IPS-20b (cell line): ENCODE results near the gene RPL10.

Experiments used
- H3K27ac ChIP-seq: one replicate; pipeline ENCODE4 v1.5.1; 2013; ENCODE audit warnings: low read length
- H3K27me3 ChIP-seq: 2 replicates; pipeline ENCODE4 v1.6.1; 2013; ENCODE audit warnings: mild to moderate bottlenecking, low read length, inconsistent platforms; ENCODE audit not compliant: insufficient read depth
- H3K36me3 ChIP-seq: 2 replicates; pipeline ENCODE4 v1.6.1; 2013; ENCODE audit warnings: low read depth, mild to moderate bottlenecking, inconsistent platforms, low read length, moderate library complexity; ENCODE audit not compliant: insufficient read depth
- H3K4me1 ChIP-seq: 2 replicates; pipeline ENCODE4 v1.6.1; 2013; ENCODE audit warnings: mild to moderate bottlenecking, control low read depth, inconsistent platforms, low read length, moderate library complexity; ENCODE audit not compliant: insufficient read depth
- H3K4me3 ChIP-seq: 2 replicates; pipeline ENCODE4 v1.5.1; 2013; ENCODE audit warnings: mild to moderate bottlenecking, low read length, inconsistent platforms
- H3K9ac ChIP-seq: 2 replicates; pipeline ENCODE4 v1.6.1; 2013; ENCODE audit warnings: low read depth, mild to moderate bottlenecking, inconsistent platforms, low read length, moderate library complexity
- H3K9me3 ChIP-seq: 2 replicates; pipeline ENCODE4 v1.6.1; 2013; ENCODE audit warnings: mild to moderate bottlenecking, low read depth, low read length, inconsistent platforms; ENCODE audit not compliant: insufficient read depth

Gene RPL10

GRCh38 chrX:154372612-154373022 lies 25.6 kb upstream of the RPL10 start:
- Histone ChIP-seq H3K36me3 (peaks cover 19% of the 10 kb centered on the region), H3K9ac (no peak overlapping the region), H3K27me3 (peaks cover 22% of the 10 kb centered on the region; the same call in 1 of the 2 replicates), H3K4me1 (no peaks in the 10 kb centered on the region; the same call in 1 of the 2 replicates), H3K4me3 (no peak overlapping the region), H3K9me3 (no peaks in the 10 kb centered on the region), H3K27ac (no peak overlapping the region)

- no peaks in the 10 kb centered on the region; the same call in 1 of the 2 replicates for H3K4me1 ChIP-seq
- H3K4me3 ChIP-seq = peak overlapping the region; percentile 62
- peak overlapping the region; percentile 59; the same call in 1 of the 2 replicates for H3K9ac ChIP-seq
- peaks cover 9% of the 10 kb centered on the region; the same call in 1 of the 2 replicates for H3K36me3 ChIP-seq
- H3K27ac ChIP-seq = no peak overlapping the region
- peaks cover 22% of the 10 kb centered on the region; the same call in 1 of the 2 replicates for H3K27me3 ChIP-seq
- H3K9me3 ChIP-seq = no peaks in the 10 kb centered on the region
Observed at GRCh38 chrX:154373340-154374306, 24.6 kb upstream of the RPL10 start.

- H3K4me1 ChIP-seq = no peaks in the 10 kb centered on the region; the same call in 1 of the 2 replicates
- peak within 1 kb of the TSS; percentile 59; the same call in 1 of the 2 replicates for H3K9ac ChIP-seq
- no peaks in the 10 kb centered on the region for H3K9me3 ChIP-seq
- H3K4me3 ChIP-seq = peak within 1 kb of the TSS; percentile 62
- H3K27ac ChIP-seq = no peak within 1 kb of the TSS
- peaks cover 22% of the 10 kb centered on the region; the same call in 1 of the 2 replicates for H3K27me3 ChIP-seq
- H3K36me3 ChIP-seq = peaks cover 7% of the 10 kb centered on the region; the same call in 1 of the 2 replicates
Observed at GRCh38 chrX:154374313-154375155, 23.6 kb upstream of the RPL10 start, which contains the start of gene FLNA. Gene FLNA, minus strand, starts transcription at chrX:154374634. Its CDS starts 3,389 bp downstream, at chrX:154371245.

- H3K27ac ChIP-seq = no peak overlapping the region
- no peaks in the 10 kb centered on the region for H3K9me3 ChIP-seq
- H3K4me3 ChIP-seq = no peak overlapping the region; the same call in 1 of the 2 replicates
- H3K9ac ChIP-seq = no peak overlapping the region
- H3K36me3 ChIP-seq = peaks cover 3% of the 10 kb centered on the region; the same call in 1 of the 2 replicates
- no peaks in the 10 kb centered on the region; the same call in 1 of the 2 replicates for H3K4me1 ChIP-seq
- peaks cover 22% of the 10 kb centered on the region; the same call in 1 of the 2 replicates for H3K27me3 ChIP-seq
Observed at GRCh38 chrX:154375156-154375504, 23.0 kb upstream of the RPL10 start.

- H3K9ac ChIP-seq = no peak overlapping the region
- H3K36me3 ChIP-seq = peaks cover 7% of the 10 kb centered on the region; the same call in 1 of the 2 replicates
- H3K4me1 ChIP-seq = peaks cover 10% of the 10 kb centered on the region
- H3K9me3 ChIP-seq = no peaks in the 10 kb centered on the region
- no peak overlapping the region for H3K4me3 ChIP-seq
- H3K27ac ChIP-seq = no peak overlapping the region
- H3K27me3 ChIP-seq = peaks cover 22% of the 10 kb centered on the region; the same call in 1 of the 2 replicates
Observed at GRCh38 chrX:154376774-154377173, 21.4 kb upstream of the RPL10 start.

- H3K4me1 ChIP-seq = peaks cover 10% of the 10 kb centered on the region
- H3K36me3 ChIP-seq = peaks cover 7% of the 10 kb centered on the region; the same call in 1 of the 2 replicates
- H3K9me3 ChIP-seq = no peaks in the 10 kb centered on the region
- H3K27ac ChIP-seq = no peak overlapping the region
- peak overlapping the region; percentile 74; the same call in 1 of the 2 replicates for H3K9ac ChIP-seq
- H3K27me3 ChIP-seq = peaks cover 15% of the 10 kb centered on the region; the same call in 1 of the 2 replicates
- H3K4me3 ChIP-seq = peak overlapping the region; percentile 61; the same call in 1 of the 2 replicates
Observed at GRCh38 chrX:154378059-154378798, 19.9 kb upstream of the RPL10 start.

GRCh38 chrX:154378799-154379568 lies 19.2 kb upstream of the RPL10 start, which contains the start of gene EMD:
Gene EMD, plus strand, starts transcription at chrX:154379295. Its CDS starts 190 bp downstream, at chrX:154379485.
- peaks cover 7% of the 10 kb centered on the region; the same call in 1 of the 2 replicates for H3K36me3 ChIP-seq
- H3K27ac ChIP-seq = peak within 1 kb of the TSS; percentile 5
- H3K9me3 ChIP-seq = no peaks in the 10 kb centered on the region
- H3K4me1 ChIP-seq = peaks cover 10% of the 10 kb centered on the region
- peak within 1 kb of the TSS; percentile 84 for H3K4me3 ChIP-seq
- peaks cover 9% of the 10 kb centered on the region; the same call in 1 of the 2 replicates for H3K27me3 ChIP-seq
- peak within 1 kb of the TSS; percentile 89 for H3K9ac ChIP-seq

- Histone ChIP-seq H3K4me1 (peaks cover 10% of the 10 kb centered on the region), H3K36me3 (peaks cover 7% of the 10 kb centered on the region; the same call in 1 of the 2 replicates)
Observed at GRCh38 chrX:154379569-154379951, 18.6 kb upstream of the RPL10 start.

GRCh38 chrX:154380153-154380552 lies 18.0 kb upstream of the RPL10 start:
- Histone ChIP-seq H3K27ac (peak overlapping the region; percentile 5), H3K4me1 (peaks cover 10% of the 10 kb centered on the region), H3K4me3 (peak overlapping the region; percentile 84), H3K36me3 (peaks cover 7% of the 10 kb centered on the region; the same call in 1 of the 2 replicates), H3K9me3 (no peaks in the 10 kb centered on the region), H3K9ac (peak overlapping the region; percentile 89), H3K27me3 (peaks cover 1% of the 10 kb centered on the region; the same call in 1 of the 2 replicates)

More at GRCh38 chrX:154379569-154379951, 18.6 kb upstream of the RPL10 start:
- Histone ChIP-seq H3K27me3 (peaks cover 7% of the 10 kb centered on the region; the same call in 1 of the 2 replicates), H3K9me3 (no peaks in the 10 kb centered on the region), H3K9ac (peak overlapping the region; percentile 89), H3K27ac (no peak overlapping the region), H3K4me3 (peak overlapping the region; percentile 84)

- Histone ChIP-seq H3K4me3 (peak overlapping the region; percentile 84; the same call in 1 of the 2 replicates), H3K9ac (peak overlapping the region; percentile 89; the same call in 1 of the 2 replicates), H3K4me1 (peaks cover 10% of the 10 kb centered on the region), H3K27ac (peak overlapping the region; percentile 77), H3K9me3 (no peaks in the 10 kb centered on the region), H3K27me3 (no peaks in the 10 kb centered on the region; the same call in 1 of the 2 replicates), H3K36me3 (peaks cover 7% of the 10 kb centered on the region; the same call in 1 of the 2 replicates)
Observed at GRCh38 chrX:154380787-154381186, 17.4 kb upstream of the RPL10 start.
